Right lobe of liver (tissue), 6 donors: Measurements from ENCODE around the gene FER. TPM values are rescaled to one million over a fixed set of nuclear protein-coding genes. Genes with fewer than 3 reads are reported as not detected.

Source experiments
- ATAC-seq, 4 donors: fragments of 200-7000 bp; cut with Tn5 transposase; one replicate each; pipeline ENCODE4 v1.9.1; 2020; ENCODE audit warnings: mild to moderate bottlenecking in 4 of 4, moderate library complexity in 4 of 4
- DNase-seq, 3 donors: peaks; one replicate each; pipeline ENCODE4 v3.0.0-alpha.2; 2020
- H3K27ac ChIP-seq, 3 donors: fragments of 200-600 bp; one replicate each; pipeline ENCODE4 v1.8.0; 2022
- H3K27me3 ChIP-seq, 2 donors: fragments of 200-600 bp; one replicate each; pipeline ENCODE4 v1.8.0; 2022
- H3K36me3 ChIP-seq, 4 donors: fragments of 200-600 bp; sonication (generic) in 1 of 4; one replicate each; pipeline versions ENCODE4 v1.5.1 to v1.8.0; 2017 to 2022; ENCODE audit warnings: control low read depth in 1 of 4
- H3K4me1 ChIP-seq, 4 donors: fragments of 200-600 bp; sonication (generic) in 1 of 4; one replicate each; pipeline versions ENCODE4 v1.5.1 to v1.8.0; 2017 to 2022; ENCODE audit warnings: control low read depth in 1 of 4
- H3K4me3 ChIP-seq, 3 donors: fragments of 200-600 bp; one replicate each; pipeline ENCODE4 v1.8.0; 2022
- H3K9me3 ChIP-seq, 4 donors: fragments of 200-600 bp; sonication (generic) in 1 of 4; one replicate each; pipeline versions ENCODE4 v1.5.1 to v1.8.0; 2017 to 2022; ENCODE audit warnings: control low read depth in 1 of 4
- CTCF ChIP-seq, 4 donors: fragments of 200-600 bp in 3 of 4; fragments of 450-650 bp in 1 of 4; IDR thresholded peaks; one replicate each; pipeline versions ENCODE4 v1.5.1 to v1.8.0; 2016 to 2022; ENCODE audit warnings: antibody characterized with exemption in 4 of 4, mild to moderate bottlenecking in 2 of 4
- POLR2A ChIP-seq: fragments of 450-650 bp; IDR thresholded peaks from one replicate; pipeline ENCODE4 v1.6.1; 2017; ENCODE audit warnings: antibody characterized with exemption, mild to moderate bottlenecking
- WGBS: methylation state at CpG from one replicate; pipeline ENCODE4 v1.1.6; 2018; ENCODE audit warnings: low coverage, low lambda C conversion rate; ENCODE audit not compliant: insufficient coverage; ENCODE audit errors: missing lambda C conversion rate; 5-methylcytosine and 5-hydroxymethylcytosine counted together
- intact Hi-C, 2 donors: fragments of 100-400 bp; cut with DNase I; formaldehyde crosslinking; loops; one replicate each; pipeline versions ENCODE4 v1.11.2 to v1.14.1; 2022
- total RNA-seq, 6 experiments: library from RNA; depleted of rRNA in 2 of 6; stranded (reverse); fragments of >200 nt in 2 of 6; fragmentation: NEBNext Ultra II Directional in 3 of 6; extraction: Animal tissue kit (Norgen Biotek cat#: 25700) in 3 of 6; gene quantifications; one replicate each; pipeline versions ENCODE4 v1.1.0 to v1.2.4, GENCODE V29; 2016 to 2023
- donor health status: DM: no; HTN: yes; CAD: no.
- donor health status: DM: no; HTN: no; CAD: no.
- donor health status: DM: no; HTN: no; CAD: no.
- donor health status: DM: no; HTN: yes; CAD: no.
- donor health status: DM: no; HTN: yes; CAD: no.

FER gene
- total RNA-seq, 6 experiments from 2014 or later: 2.6 to 10.9 (median 5.0) TPM

GRCh38 chr5:108726446-108727235 is 21.1 kb upstream of the FER start:
- WGBS: 80% methylated on average over 6 of the region's 6 CpGs
- H3K4me3 ChIP-seq: peak overlapping the region in 2 of 3 donors; percentile 78 to 80
- peaks cover 0 to 3% (median 0%) of the 10 kb centered on the region in 4 donors for H3K4me1 ChIP-seq
- ATAC-seq: no peak
- H3K36me3 ChIP-seq: no peaks in the 10 kb centered on the region
- no peak overlapping the region for H3K27ac ChIP-seq
- intact Hi-C loops: no loop called here
- H3K9me3 ChIP-seq: no peaks in the 10 kb centered on the region
- DNase-seq: no peak
- no peaks in the 10 kb centered on the region for H3K27me3 ChIP-seq
- TF ChIP-seq POLR2A: no peak
- TF ChIP-seq CTCF (IDR thresholded peaks at IDR 0.05): no peak

GRCh38 chr5:108727236-108727650 is 20.5 kb upstream of the FER start:
- H3K27ac ChIP-seq: peak overlapping the region; percentile 77 to 88 (median 87)
- ATAC-seq (peak in 2 of 4 donors; percentile 7), DNase-seq (no peak)
- H3K9me3 ChIP-seq: no peaks in the 10 kb centered on the region
- intact Hi-C loops: no loop called here
- H3K4me3 ChIP-seq: peak overlapping the region; percentile 71 to 80 (median 78)
- no peaks in the 10 kb centered on the region for H3K27me3 ChIP-seq
- WGBS: 24% methylated on average over 8 of the region's 8 CpGs
- peaks cover 0 to 3% (median 0%) of the 10 kb centered on the region in 4 donors for H3K4me1 ChIP-seq
- no peak for TF ChIP-seq CTCF (IDR thresholded peaks at IDR 0.05)
- no peak for TF ChIP-seq POLR2A
- H3K36me3 ChIP-seq: no peaks in the 10 kb centered on the region

DNA sequence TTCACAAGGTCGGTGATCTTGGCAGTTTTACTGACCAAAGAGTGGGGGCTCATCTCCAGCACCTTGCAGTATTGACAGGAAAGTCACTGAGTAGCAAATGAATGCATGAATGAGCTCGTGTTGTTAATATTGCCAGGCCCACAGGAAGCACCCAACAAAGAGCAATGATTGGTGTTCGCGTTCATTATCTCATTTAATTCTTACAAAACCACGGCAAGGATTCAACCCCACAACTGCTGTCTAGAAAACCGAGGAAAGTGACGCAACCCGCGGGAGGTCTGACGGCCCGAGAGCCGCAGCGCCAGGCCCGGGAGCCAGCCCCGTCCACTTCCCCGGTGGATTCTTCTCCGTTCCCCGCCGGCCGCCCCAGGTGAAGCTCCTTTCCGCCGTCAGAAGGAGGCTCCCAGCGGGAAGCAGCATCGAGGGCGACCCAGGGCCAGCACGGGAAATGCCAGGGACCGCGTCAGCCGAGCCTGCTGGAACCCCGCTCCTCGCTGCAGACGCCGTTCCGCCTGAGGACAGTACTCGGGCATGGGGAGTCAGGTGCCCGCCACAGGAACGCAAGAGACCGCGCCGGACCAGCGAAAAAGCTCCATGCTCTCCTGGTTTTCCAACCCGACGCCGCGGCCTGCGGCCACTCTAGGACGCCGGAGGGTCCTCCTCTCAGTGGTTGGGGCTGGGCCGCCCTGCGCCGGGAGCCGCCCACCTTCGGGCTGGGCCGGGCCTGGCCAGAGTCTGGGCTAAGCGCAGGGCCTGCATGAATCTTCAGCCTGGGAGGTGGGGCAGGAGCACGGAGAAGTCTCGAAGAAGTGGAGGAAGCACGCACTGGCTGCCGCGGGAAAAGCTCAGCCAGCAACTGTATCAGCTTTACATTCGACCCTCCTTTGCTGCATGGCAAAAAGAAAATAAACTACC is 19.8 kb upstream of the FER start:
- peak; percentile 99 to 100 (median 100) for ATAC-seq
- DNase-seq: peak; percentile 92 to 95 (median 93)
- intact Hi-C loops: no loop called here
- under 1% methylated on average over 25 of the region's 61 CpGs for WGBS
- TF ChIP-seq CTCF (IDR thresholded peaks at IDR 0.05) (peak in 1 of 4 donors; percentile 5), POLR2A (peak; percentile 85)
- Histone ChIP-seq H3K9me3 (no peaks in the 10 kb centered on the region), H3K27me3 (no peaks in the 10 kb centered on the region), H3K4me3 (peak overlapping the region; percentile 71 to 80 (median 78)), H3K27ac (peak overlapping the region; percentile 77 to 88 (median 87)), H3K36me3 (no peaks in the 10 kb centered on the region), H3K4me1 (peaks cover 0 to 3% (median 0%) of the 10 kb centered on the region in 4 donors)

DNA sequence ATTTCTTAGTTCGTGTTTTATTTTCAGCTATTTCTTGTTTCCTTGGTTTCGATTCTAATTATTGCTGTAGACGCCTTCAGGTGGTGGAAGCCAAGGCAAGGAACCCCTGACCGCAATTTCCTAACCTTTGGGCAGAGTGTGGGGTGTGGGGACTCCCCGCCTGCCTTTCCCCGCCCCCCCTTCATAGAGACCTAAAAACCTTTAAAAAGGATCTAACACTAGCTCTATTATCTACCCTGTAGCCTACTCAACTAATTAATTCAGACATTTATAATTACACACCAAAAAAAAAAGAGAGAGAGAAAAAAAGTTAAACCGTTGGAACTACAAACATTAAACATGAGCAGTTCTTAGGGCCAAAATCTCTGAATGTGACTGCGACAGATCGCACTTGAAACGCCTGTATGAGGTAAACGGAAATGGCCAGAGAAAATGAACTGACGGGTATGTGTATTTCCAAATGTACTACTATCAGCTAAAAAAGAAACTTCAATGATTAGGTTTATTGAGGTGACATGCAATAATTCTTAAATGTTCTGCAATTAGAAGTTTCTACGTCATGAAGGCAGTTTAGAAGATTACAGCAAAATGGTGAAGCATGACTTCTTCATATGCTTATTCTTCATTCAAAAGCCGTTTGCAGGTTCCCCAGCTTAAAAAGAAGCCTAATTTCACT is 19.0 kb upstream of the FER start:
- TF ChIP-seq CTCF (IDR thresholded peaks at IDR 0.05): no peak
- no peak for TF ChIP-seq POLR2A
- peak overlapping the region; percentile 77 to 88 (median 87) for H3K27ac ChIP-seq
- intact Hi-C loops: no loop called here
- H3K36me3 ChIP-seq: no peaks in the 10 kb centered on the region
- H3K4me1 ChIP-seq: peaks cover 0 to 3% (median 0%) of the 10 kb centered on the region in 4 donors
- no peaks in the 10 kb centered on the region for H3K27me3 ChIP-seq
- H3K4me3 ChIP-seq: peak overlapping the region; percentile 71 to 80 (median 78)
- DNase-seq: no peak
- no peaks in the 10 kb centered on the region for H3K9me3 ChIP-seq
- 37% methylated on average over 14 of the region's 14 CpGs for WGBS
- ATAC-seq: peak; percentile 2 to 12 (median 6)
